GM12873 (cell line): Measurements from ENCODE around the gene AIF1.

Experiments used
- CTCF ChIP-seq: IDR thresholded peaks from 2 replicates; pipeline ENCODE4 v1.5.1; 2012; ENCODE audit warnings: low read depth, mild to moderate bottlenecking, moderate library complexity, low read length, control low read depth; ENCODE audit not compliant: insufficient read depth; ENCODE audit errors: missing control alignments

AIF1 gene

GRCh38 chr6:31630177-31630934 lies 15.3 kb downstream of the AIF1 start:
- TF ChIP-seq CTCF, result no peak

GRCh38 chr6:31631209-31631608 lies 16.2 kb downstream of the AIF1 start:
- no peak for TF ChIP-seq CTCF

- no peak for TF ChIP-seq CTCF
These were observed 16.7 kb downstream of the AIF1 start for GRCh38 chr6:31631681-31632278.

- TF ChIP-seq CTCF, result no peak
These were observed 17.4 kb downstream of the AIF1 start for GRCh38 chr6:31632279-31632946.

- no peak for TF ChIP-seq CTCF
These were observed 18.4 kb downstream of the AIF1 start for GRCh38 chr6:31633447-31633846.

- no peak for TF ChIP-seq CTCF
These were observed 19.1 kb downstream of the AIF1 start for GRCh38 chr6:31634131-31634530.

- no peak for TF ChIP-seq CTCF
These were observed 20.0 kb downstream of the AIF1 start for GRCh38 chr6:31634969-31635575.
